SK-N-MC (cell line): ENCODE measurements around the gene SGPL1.
"Not testable (repeated sequence)": the region's sequence is repeated elsewhere in the genome, so short reads cannot be mapped to it uniquely, and the experiment has no call there.

Experiments
- DNase-seq: peaks from one replicate; pipeline ENCODE4 v3.0.0-alpha.2; 2011; ENCODE audit warnings: low read depth, low spot score
- H3K27ac ChIP-seq: fragments of 200-600 bp; sonication (generic); 2 replicates; pipeline ENCODE4 v1.5.1; 2016; ENCODE audit warnings: mixed run types
- H3K36me3 ChIP-seq: fragments of 200-600 bp; sonication (generic); 2 replicates; pipeline ENCODE4 v1.6.1; 2017; ENCODE audit warnings: antibody characterized with exemption, low read length, mixed read lengths; ENCODE audit not compliant: insufficient read depth
- H3K4me3 ChIP-seq: fragments of 200-600 bp; sonication (generic); 2 replicates; pipeline ENCODE4 v1.5.1; 2016
- H3K9ac ChIP-seq: fragments of 200-600 bp; sonication (generic); 2 replicates; pipeline ENCODE4 v1.8.0; 2017; ENCODE audit warnings: mixed run types, mixed read lengths; ENCODE audit not compliant: insufficient read length
- H3K9me3 ChIP-seq: fragments of 200-600 bp; sonication (generic); 2 replicates; pipeline ENCODE4 v1.6.1; 2017; ENCODE audit warnings: low read depth, mild to moderate bottlenecking, antibody characterized with exemption, low read length, moderate library complexity, mixed read lengths
- EZH2 ChIP-seq: fragments of 200-600 bp; sonication (generic); IDR thresholded peaks from one replicate; pipeline ENCODE4 v1.6.1; 2017; ENCODE audit warnings: antibody characterized with exemption
- FOXP2 ChIP-seq: optimal IDR thresholded peaks from 2 replicates; pipeline ENCODE3; 2011; ENCODE audit warnings: mild to moderate bottlenecking, moderate library complexity; ENCODE audit not compliant: insufficient read depth; ENCODE audit errors: extremely low read length, control extremely low read depth
- POLR2AphosphoS5 ChIP-seq: IDR thresholded peaks from 2 replicates; pipeline ENCODE4 v1.6.1; 2012; ENCODE audit warnings: mild to moderate bottlenecking, low read depth, low read length, borderline replicate concordance

SGPL1 gene

DNA sequence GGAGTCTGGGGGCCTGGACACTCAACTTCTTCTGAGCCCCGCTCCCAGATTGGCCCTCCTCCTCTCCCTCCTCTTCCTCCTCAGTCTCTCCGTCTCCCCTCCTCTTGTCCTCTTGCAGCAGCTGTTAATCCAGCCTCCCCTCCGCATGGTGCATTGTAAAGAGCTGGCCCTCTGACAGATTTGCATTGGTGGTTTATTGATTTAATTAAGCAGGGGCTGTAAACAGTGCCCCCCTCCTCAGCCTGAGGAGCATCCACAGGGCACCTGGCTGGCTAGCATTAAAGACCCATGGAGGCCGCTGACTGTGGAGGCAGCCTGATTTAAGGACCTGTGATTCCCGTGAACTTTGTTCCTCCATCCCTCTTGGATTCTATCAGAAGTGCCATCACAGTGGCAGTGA is 101.5 kb downstream of the SGPL1 start:
- Histone ChIP-seq H3K4me3 (no peak overlapping the region), H3K27ac (no peak overlapping the region), H3K36me3 (no peaks in the 10 kb centered on the region), H3K9me3 (no peaks in the 10 kb centered on the region), H3K9ac (no peak overlapping the region)
- no peak for DNase-seq
- TF ChIP-seq FOXP2: no peak
- no peak for TF ChIP-seq POLR2AphosphoS5
- TF ChIP-seq EZH2: no peak

- no peak overlapping the region for H3K27ac ChIP-seq
- no peak for DNase-seq
- no peak overlapping the region for H3K9ac ChIP-seq
- no peak overlapping the region for H3K4me3 ChIP-seq
- H3K9me3 ChIP-seq: no peaks in the 10 kb centered on the region
- H3K36me3 ChIP-seq: no peaks in the 10 kb centered on the region
- no peak for TF ChIP-seq FOXP2
- no peak for TF ChIP-seq POLR2AphosphoS5
- no peak for TF ChIP-seq EZH2
Measured at GRCh38 chr10:70917635-70918034, 101.9 kb downstream of the SGPL1 start.

DNA sequence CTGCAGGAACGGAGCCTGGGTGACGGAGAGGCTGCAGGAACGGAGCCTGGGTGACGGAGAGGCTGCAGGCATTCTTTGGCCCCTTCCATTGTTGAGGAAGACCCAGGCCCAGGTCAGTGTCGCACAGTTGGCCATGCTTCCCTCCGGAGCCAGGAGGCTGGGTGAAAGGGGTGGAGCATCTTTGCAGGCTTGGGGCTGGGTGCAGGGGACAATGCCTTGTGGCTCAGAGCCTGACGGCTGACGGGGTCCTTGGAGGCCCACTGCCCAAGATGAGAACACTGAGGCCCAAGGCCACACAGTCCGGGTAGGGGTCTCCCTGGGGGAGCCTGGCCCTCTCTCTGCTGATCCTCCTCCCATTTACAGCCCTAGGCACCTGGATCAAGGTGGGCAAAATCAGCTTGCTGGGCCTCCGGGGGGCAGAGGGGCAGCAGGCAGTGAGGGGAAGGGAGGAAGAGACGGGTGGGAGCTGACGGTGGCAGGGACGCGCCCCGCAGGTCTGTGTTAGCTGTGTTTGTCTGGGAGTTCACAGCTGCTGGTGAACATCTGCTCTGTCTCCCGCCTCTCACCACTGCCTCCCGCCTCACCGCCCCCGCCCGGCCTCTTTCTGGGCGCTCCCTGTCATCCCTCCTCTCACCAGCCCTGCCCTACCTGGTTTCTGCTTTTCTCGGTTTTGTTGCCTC is 103.2 kb downstream of the SGPL1 start:
- Histone ChIP-seq H3K9ac (no peak overlapping the region), H3K4me3 (no peak overlapping the region), H3K9me3 (no peaks in the 10 kb centered on the region), H3K36me3 (no peaks in the 10 kb centered on the region), H3K27ac (no peak overlapping the region)
- no peak for TF ChIP-seq POLR2AphosphoS5
- DNase-seq: no peak

DNA sequence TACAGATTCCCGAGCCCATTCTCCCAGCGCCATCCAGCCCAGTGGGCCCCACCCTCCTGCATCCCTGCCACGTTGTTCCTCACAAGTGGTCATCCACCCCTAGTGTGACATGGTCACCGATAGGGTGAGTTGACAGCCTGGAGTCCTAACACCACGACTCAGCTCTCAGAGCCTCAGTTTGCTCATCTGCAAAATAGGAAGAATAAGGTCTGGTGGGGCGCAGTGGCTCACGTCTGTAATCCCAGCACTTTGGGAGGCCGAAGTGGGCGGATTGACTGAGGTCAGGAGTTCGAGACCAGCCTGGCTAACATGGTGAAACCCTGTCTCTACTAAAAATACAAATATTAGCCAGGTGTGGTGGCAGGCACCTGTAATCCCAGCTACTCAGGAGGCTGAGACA is 104.2 kb downstream of the SGPL1 start:
- H3K9me3 ChIP-seq, H3K36me3 ChIP-seq, DNase-seq, H3K9ac ChIP-seq, H3K4me3 ChIP-seq, H3K27ac ChIP-seq: not testable (repeated sequence)

GRCh38 chr10:70920519-70920918 is 104.8 kb downstream of the SGPL1 start:
- Histone ChIP-seq H3K9me3 (no peaks in the 10 kb centered on the region), H3K9ac (no peak overlapping the region), H3K27ac (no peak overlapping the region), H3K36me3 (no peaks in the 10 kb centered on the region), H3K4me3 (no peak overlapping the region)
- no peak for TF ChIP-seq POLR2AphosphoS5
- no peak for TF ChIP-seq FOXP2
- no peak for TF ChIP-seq EZH2
- DNase-seq: no peak

GRCh38 chr10:70921285-70921684 is 105.5 kb downstream of the SGPL1 start:
- no peak for TF ChIP-seq EZH2
- TF ChIP-seq POLR2AphosphoS5: no peak
- TF ChIP-seq FOXP2: no peak
- DNase-seq: no peak
- Histone ChIP-seq H3K4me3 (no peak overlapping the region), H3K9me3 (no peaks in the 10 kb centered on the region), H3K27ac (no peak overlapping the region), H3K36me3 (no peaks in the 10 kb centered on the region), H3K9ac (no peak overlapping the region)

- no peaks in the 10 kb centered on the region for H3K9me3 ChIP-seq
Measured at GRCh38 chr10:70923696-70924095, 107.9 kb downstream of the SGPL1 start.

GRCh38 chr10:70925377-70926225 is 109.9 kb downstream of the SGPL1 start:
- TF ChIP-seq POLR2AphosphoS5: no peak
- no peak for TF ChIP-seq EZH2
- no peak for TF ChIP-seq FOXP2
- Histone ChIP-seq H3K27ac (no peak overlapping the region), H3K4me3 (no peak overlapping the region), H3K36me3 (no peaks in the 10 kb centered on the region), H3K9me3 (no peaks in the 10 kb centered on the region), H3K9ac (no peak overlapping the region)
- DNase-seq: no peak

More at GRCh38 chr10:70923696-70924095, 107.9 kb downstream of the SGPL1 start:
- TF ChIP-seq EZH2: no peak
- TF ChIP-seq POLR2AphosphoS5: no peak
- no peak for TF ChIP-seq FOXP2
- Histone ChIP-seq H3K27ac (no peak overlapping the region), H3K9ac (no peak overlapping the region), H3K36me3 (no peaks in the 10 kb centered on the region), H3K4me3 (no peak overlapping the region)
- no peak for DNase-seq

GRCh38 chr10:70926226-70927000 is 110.7 kb downstream of the SGPL1 start:
- Histone ChIP-seq H3K36me3 (no peaks in the 10 kb centered on the region), H3K9me3 (no peaks in the 10 kb centered on the region), H3K9ac (no peak overlapping the region), H3K27ac (no peak overlapping the region), H3K4me3 (no peak overlapping the region)
- no peak for TF ChIP-seq FOXP2
- TF ChIP-seq POLR2AphosphoS5: no peak
- no peak for TF ChIP-seq EZH2
- DNase-seq: no peak
